ENCODE measurements around the gene ZNF785. TPM values are rescaled to one million over a fixed set of nuclear protein-coding genes. Genes with fewer than 3 reads are reported as not detected.

The ZNF785 gene
- total and polyA plus RNA-seq, 2 of the 13 experiments (the other 11 are each of a cell fraction or from before 2014, with no cell fraction given) = 0.01 TPM; not detected in 1

DNA sequence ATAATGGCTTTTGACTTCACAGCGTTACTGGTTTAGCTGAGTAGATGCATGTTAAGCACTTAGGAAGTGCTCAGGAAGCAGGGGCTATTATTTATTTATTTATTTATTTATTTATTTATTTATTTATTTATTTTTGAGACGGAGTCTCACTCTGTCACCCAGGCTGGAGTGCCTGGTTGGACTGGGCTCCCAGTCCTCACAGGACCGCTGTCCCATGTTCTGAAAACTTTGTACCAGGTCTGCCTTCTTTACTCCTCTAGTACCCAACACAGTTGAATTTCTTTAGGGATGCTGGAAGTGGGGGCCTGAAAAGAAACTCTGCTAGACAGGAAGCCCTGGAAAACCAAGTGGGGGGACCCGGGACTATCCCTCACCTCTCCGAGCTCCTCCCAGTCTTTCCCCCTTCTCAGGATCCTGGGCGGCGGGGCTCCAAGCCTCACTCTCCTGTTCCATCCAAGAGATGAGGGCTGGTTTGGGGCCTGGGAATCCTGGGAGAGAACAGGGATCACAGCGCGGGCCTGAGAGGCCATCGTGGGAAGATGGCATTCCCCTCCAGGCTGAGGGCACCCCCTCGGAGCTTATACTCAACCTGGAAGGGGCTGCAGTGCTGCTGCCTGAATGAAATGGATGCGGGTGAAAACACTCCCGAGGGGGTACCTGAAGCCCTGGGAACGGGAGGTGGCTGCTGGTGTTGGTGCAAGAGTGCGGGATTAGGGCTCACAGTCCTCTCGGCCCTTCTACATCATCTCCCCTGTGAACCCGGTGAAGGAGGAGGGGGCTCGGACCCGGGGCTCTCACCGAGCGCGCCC lies 14.7 kb downstream of the ZNF785 start (continued):
- TF ChIP-seq RORA (CRISPR knock-in tag; IDR thresholded peaks at IDR 0.05) = no peak
- TF ChIP-seq, protein P1, sequence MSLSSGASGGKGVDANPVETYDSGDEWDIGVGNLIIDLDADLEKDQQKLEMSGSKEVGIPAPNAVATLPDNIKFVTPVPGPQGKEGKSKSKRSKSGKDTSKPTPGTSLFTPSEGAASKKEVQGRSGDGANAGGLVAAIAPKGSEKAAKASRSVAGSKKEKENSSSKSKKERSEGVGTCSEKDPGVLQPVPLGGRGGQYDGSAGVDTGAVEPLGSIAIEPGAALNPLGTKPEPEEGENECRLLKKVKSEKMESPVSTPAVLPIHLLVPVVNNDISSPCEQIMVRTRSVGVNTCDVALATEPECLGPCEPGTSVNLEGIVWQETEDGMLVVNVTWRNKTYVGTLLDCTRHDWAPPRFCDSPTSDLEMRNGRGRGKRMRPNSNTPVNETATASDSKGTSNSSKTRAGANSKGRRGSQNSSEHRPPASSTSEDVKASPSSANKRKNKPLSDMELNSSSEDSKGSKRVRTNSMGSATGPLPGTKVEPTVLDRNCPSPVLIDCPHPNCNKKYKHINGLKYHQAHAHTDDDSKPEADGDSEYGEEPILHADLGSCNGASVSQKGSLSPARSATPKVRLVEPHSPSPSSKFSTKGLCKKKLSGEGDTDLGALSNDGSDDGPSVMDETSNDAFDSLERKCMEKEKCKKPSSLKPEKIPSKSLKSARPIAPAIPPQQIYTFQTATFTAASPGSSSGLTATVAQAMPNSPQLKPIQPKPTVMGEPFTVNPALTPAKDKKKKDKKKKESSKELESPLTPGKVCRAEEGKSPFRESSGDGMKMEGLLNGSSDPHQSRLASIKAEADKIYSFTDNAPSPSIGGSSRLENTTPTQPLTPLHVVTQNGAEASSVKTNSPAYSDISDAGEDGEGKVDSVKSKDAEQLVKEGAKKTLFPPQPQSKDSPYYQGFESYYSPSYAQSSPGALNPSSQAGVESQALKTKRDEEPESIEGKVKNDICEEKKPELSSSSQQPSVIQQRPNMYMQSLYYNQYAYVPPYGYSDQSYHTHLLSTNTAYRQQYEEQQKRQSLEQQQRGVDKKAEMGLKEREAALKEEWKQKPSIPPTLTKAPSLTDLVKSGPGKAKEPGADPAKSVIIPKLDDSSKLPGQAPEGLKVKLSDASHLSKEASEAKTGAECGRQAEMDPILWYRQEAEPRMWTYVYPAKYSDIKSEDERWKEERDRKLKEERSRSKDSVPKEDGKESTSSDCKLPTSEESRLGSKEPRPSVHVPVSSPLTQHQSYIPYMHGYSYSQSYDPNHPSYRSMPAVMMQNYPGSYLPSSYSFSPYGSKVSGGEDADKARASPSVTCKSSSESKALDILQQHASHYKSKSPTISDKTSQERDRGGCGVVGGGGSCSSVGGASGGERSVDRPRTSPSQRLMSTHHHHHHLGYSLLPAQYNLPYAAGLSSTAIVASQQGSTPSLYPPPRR (CRISPR knock-in tag; IDR thresholded peaks at IDR 0.05; ENCODE audit: borderline replicate concordance) = no peak
- no peak for TF ChIP-seq ZC3H4 (CRISPR knock-in tag; IDR thresholded peaks at IDR 0.05; ENCODE audit: borderline replicate concordance)
- TF ChIP-seq MEIS2 (CRISPR knock-in tag; IDR thresholded peaks at IDR 0.05) = peak; percentile 10; the same call in 1 of the 2 replicates
- TF ChIP-seq, protein P2, sequence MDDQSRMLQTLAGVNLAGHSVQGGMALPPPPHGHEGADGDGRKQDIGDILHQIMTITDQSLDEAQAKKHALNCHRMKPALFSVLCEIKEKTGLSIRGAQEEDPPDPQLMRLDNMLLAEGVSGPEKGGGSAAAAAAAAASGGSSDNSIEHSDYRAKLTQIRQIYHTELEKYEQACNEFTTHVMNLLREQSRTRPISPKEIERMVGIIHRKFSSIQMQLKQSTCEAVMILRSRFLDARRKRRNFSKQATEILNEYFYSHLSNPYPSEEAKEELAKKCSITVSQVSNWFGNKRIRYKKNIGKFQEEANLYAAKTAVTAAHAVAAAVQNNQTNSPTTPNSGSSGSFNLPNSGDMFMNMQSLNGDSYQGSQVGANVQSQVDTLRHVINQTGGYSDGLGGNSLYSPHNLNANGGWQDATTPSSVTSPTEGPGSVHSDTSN (CRISPR knock-in tag; IDR thresholded peaks at IDR 0.05; ENCODE audit: borderline replicate concordance) = no peak; the same call in 1 of the 2 replicates
- TF ChIP-seq, protein P3, sequence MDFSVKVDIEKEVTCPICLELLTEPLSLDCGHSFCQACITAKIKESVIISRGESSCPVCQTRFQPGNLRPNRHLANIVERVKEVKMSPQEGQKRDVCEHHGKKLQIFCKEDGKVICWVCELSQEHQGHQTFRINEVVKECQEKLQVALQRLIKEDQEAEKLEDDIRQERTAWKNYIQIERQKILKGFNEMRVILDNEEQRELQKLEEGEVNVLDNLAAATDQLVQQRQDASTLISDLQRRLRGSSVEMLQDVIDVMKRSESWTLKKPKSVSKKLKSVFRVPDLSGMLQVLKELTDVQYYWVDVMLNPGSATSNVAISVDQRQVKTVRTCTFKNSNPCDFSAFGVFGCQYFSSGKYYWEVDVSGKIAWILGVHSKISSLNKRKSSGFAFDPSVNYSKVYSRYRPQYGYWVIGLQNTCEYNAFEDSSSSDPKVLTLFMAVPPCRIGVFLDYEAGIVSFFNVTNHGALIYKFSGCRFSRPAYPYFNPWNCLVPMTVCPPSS (IDR thresholded peaks at IDR 0.05) = no peak
- TF ChIP-seq ZBTB3 (CRISPR knock-in tag; IDR thresholded peaks at IDR 0.05; ENCODE audit: borderline replicate concordance, low read depth) = no peak
- TF ChIP-seq ZNF720 (CRISPR knock-in tag; IDR thresholded peaks at IDR 0.05) = no peak
- TF ChIP-seq CBFB (CRISPR knock-in tag; IDR thresholded peaks at IDR 0.05) = no peak
- TF ChIP-seq ZSCAN29 (CRISPR knock-in tag; conservative IDR thresholded peaks at IDR 0.05) = 0 out of 2 replicates have a peak, but pooled peaks have one; percentile 17
- TF ChIP-seq, protein P4, sequence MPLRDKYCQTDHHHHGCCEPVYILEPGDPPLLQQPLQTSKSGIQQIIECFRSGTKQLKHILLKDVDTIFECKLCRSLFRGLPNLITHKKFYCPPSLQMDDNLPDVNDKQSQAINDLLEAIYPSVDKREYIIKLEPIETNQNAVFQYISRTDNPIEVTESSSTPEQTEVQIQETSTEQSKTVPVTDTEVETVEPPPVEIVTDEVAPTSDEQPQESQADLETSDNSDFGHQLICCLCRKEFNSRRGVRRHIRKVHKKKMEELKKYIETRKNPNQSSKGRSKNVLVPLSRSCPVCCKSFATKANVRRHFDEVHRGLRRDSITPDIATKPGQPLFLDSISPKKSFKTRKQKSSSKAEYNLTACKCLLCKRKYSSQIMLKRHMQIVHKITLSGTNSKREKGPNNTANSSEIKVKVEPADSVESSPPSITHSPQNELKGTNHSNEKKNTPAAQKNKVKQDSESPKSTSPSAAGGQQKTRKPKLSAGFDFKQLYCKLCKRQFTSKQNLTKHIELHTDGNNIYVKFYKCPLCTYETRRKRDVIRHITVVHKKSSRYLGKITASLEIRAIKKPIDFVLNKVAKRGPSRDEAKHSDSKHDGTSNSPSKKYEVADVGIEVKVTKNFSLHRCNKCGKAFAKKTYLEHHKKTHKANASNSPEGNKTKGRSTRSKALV (CRISPR knock-in tag; IDR thresholded peaks at IDR 0.05) = no peak
- TF ChIP-seq AGO1 (IDR thresholded peaks at IDR 0.05; ENCODE audit: low read depth, low read length, poor library complexity, severe bottlenecking) = no peak
- TF ChIP-seq, protein P5, sequence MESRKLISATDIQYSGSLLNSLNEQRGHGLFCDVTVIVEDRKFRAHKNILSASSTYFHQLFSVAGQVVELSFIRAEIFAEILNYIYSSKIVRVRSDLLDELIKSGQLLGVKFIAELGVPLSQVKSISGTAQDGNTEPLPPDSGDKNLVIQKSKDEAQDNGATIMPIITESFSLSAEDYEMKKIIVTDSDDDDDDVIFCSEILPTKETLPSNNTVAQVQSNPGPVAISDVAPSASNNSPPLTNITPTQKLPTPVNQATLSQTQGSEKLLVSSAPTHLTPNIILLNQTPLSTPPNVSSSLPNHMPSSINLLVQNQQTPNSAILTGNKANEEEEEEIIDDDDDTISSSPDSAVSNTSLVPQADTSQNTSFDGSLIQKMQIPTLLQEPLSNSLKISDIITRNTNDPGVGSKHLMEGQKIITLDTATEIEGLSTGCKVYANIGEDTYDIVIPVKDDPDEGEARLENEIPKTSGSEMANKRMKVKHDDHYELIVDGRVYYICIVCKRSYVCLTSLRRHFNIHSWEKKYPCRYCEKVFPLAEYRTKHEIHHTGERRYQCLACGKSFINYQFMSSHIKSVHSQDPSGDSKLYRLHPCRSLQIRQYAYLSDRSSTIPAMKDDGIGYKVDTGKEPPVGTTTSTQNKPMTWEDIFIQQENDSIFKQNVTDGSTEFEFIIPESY (CRISPR knock-in tag; IDR thresholded peaks at IDR 0.05) = no peak
- TF ChIP-seq ZNF619 (CRISPR knock-in tag; IDR thresholded peaks at IDR 0.05) = no peak
- no peak for TF ChIP-seq ZKSCAN1 (IDR thresholded peaks at IDR 0.05; ENCODE audit: low read length)
- no peak for TF ChIP-seq ZNF556 (CRISPR knock-in tag; IDR thresholded peaks at IDR 0.05; ENCODE audit: borderline replicate concordance)
- TF ChIP-seq SP5 (CRISPR knock-in tag; IDR thresholded peaks at IDR 0.05; ENCODE audit: borderline replicate concordance, low read depth) = 0 out of 2 replicates have a peak, but pooled peaks have one; percentile 3
